K562 (cell line): ENCODE measurements around the gene PPP2R5A. TPM values are rescaled to one million over a fixed set of nuclear protein-coding genes. Genes with fewer than 3 reads are reported as not detected.

Experiments used
- BHLHE40 ChIP-seq: IDR thresholded peaks from 2 replicates; pipeline ENCODE4 v1.6.1; 2011; ENCODE audit warnings: low read length, improper control_type of control experiment
- CBFB ChIP-seq: sonication (generic); formaldehyde crosslinking; IDR thresholded peaks from 2 replicates; pipeline ENCODE4 v1.4.0; 2020; ENCODE audit warnings: mild to moderate bottlenecking, missing genetic modification reagents
- ESRRB ChIP-seq: fragments of 250-450 bp; sonication (Bioruptor Pico); IDR thresholded peaks from 2 replicates; pipeline ENCODE4 v1.5.0; 2020; ENCODE audit warnings: mild to moderate bottlenecking, moderate library complexity, borderline replicate concordance
- EZH2 ChIP-seq: IDR thresholded peaks from 2 replicates; pipeline ENCODE4 v1.6.1; 2012; ENCODE audit warnings: low read depth, mild to moderate bottlenecking, inconsistent platforms, low read length, borderline replicate concordance
- FOXP1 ChIP-seq: sonication (generic); formaldehyde crosslinking; IDR thresholded peaks from 2 replicates; pipeline ENCODE4 v1.8.0; 2022; ENCODE audit warnings: mild to moderate bottlenecking, missing genetic modification reagents
- GATAD2A ChIP-seq: fragments of 450-650 bp; IDR thresholded peaks from 2 replicates; pipeline ENCODE4 v1.6.1; 2017
- PHF8 ChIP-seq: fragments of 200-600 bp; sonication (generic); IDR thresholded peaks from 2 replicates; pipeline ENCODE4 v1.6.1; 2012; ENCODE audit warnings: mixed run types, mild to moderate bottlenecking, inconsistent platforms, low read length, moderate library complexity, borderline replicate concordance
- PTTG1 ChIP-seq: fragments of 450-650 bp; IDR thresholded peaks from 2 replicates; pipeline ENCODE4 v1.6.1; 2016; ENCODE audit warnings: low read depth, mild to moderate bottlenecking, missing genetic modification characterization, missing compliant biosample characterization
- RBFOX2 ChIP-seq: fragments of 200-400 bp; formaldehyde crosslinking; IDR thresholded peaks from 2 replicates; pipeline ENCODE4 v1.6.1; 2017; ENCODE audit warnings: low read depth, mild to moderate bottlenecking, low read length, moderate library complexity
- SAFB2 ChIP-seq: fragments of 200-400 bp; formaldehyde crosslinking; IDR thresholded peaks from 2 replicates; pipeline ENCODE4 v1.6.1; 2018; ENCODE audit warnings: borderline replicate concordance, low read length, low read depth, moderate library complexity; ENCODE audit not compliant: severe bottlenecking
- SMARCB1 ChIP-seq: IDR thresholded peaks from 2 replicates; pipeline ENCODE4 v1.6.1; 2011; ENCODE audit warnings: improper control_type of control experiment, low read depth; ENCODE audit not compliant: insufficient read length
- SMARCC2 ChIP-seq: fragments of 450-650 bp; IDR thresholded peaks from 2 replicates; pipeline ENCODE4 v1.6.1; 2017; ENCODE audit warnings: antibody characterized with exemption, moderate library complexity, mild to moderate bottlenecking, low read depth
- TBP ChIP-seq: optimal IDR thresholded peaks from 2 replicates; pipeline ENCODE3; 2011; ENCODE audit warnings: low read depth, low read length, improper control_type of control experiment
- ZBTB8A ChIP-seq: fragments of 450-650 bp; IDR thresholded peaks from 2 replicates; pipeline ENCODE4 v1.6.1; 2018; ENCODE audit warnings: mild to moderate bottlenecking, moderate library complexity; ENCODE audit not compliant: partially characterized antibody
- ZFP30 ChIP-seq: fragments of 250-450 bp; sonication (Bioruptor Pico); IDR thresholded peaks from 2 replicates; pipeline ENCODE4 v1.8.0; 2022; ENCODE audit warnings: moderate library complexity, mild to moderate bottlenecking, inconsistent platforms, borderline replicate concordance
- ZFPM2 ChIP-seq: fragments of 250-450 bp; sonication (Bioruptor Pico); IDR thresholded peaks from 2 replicates; pipeline ENCODE4 v1.5.1; 2022; ENCODE audit warnings: mild to moderate bottlenecking
- ZKSCAN3 ChIP-seq: fragments of 250-450 bp; sonication (Bioruptor Pico); IDR thresholded peaks from 2 replicates; pipeline ENCODE4 v1.4.0; 2020
- ZNF282 ChIP-seq: sonication (generic); formaldehyde crosslinking; IDR thresholded peaks from 2 replicates; pipeline ENCODE4 v1.8.1; 2023; ENCODE audit warnings: missing genetic modification reagents
- ZNF592 ChIP-seq: fragments of 450-650 bp; IDR thresholded peaks from 2 replicates; pipeline ENCODE4 v1.6.1; 2017; ENCODE audit warnings: antibody characterized with exemption, mild to moderate bottlenecking
- polyA plus RNA-seq, 8 experiments: library from polyadenylated mRNA; depleted of rRNA in 4 of 8; stranded (reverse) in 5 of 8; unstranded in 3 of 8; fragments of >200 nt; fragmentation: Nextera tagmentation in 2 of 8; fragmentation: Illumina TruSeq in 1 of 8; extraction: Ambion mirVana in 2 of 8; extraction: Trizol in 1 of 8; gene quantifications; 2 replicates each; pipeline versions ENCODE4 v1.2.1 to v1.2.3, GENCODE V29; 2011 to 2014; ENCODE audit warnings: inconsistent platforms in 1 of 8, missing spikeins in 1 of 8
- total RNA-seq, 7 experiments: library from RNA; depleted of rRNA in 6 of 7; stranded (reverse); fragments of >200 nt in 6 of 7; fragmentation: Illumina TruSeq in 2 of 7; extraction: Trizol in 2 of 7; gene quantifications; 2 replicates each; pipeline versions ENCODE4 v1.2.1 to v1.2.3, GENCODE V29; 2011 to 2021; ENCODE audit warnings: low replicate concordance in 1 of 7
- TF ChIP-seq, protein P1 (sequence below): fragments of 450-650 bp; IDR thresholded peaks from 2 replicates; pipeline ENCODE4 v1.6.1; 2018; ENCODE audit not compliant: partially characterized antibody
- TF ChIP-seq, protein P2 (sequence below): fragments of 450-650 bp; IDR thresholded peaks from 2 replicates; pipeline ENCODE4 v1.6.1; 2018; ENCODE audit warnings: mild to moderate bottlenecking, low read depth; ENCODE audit not compliant: partially characterized antibody

Gene PPP2R5A
- total and polyA plus RNA-seq, 9 of the 15 experiments (the other 6 are each of a cell fraction or from before 2014, with no cell fraction given): 26.9 to 106 (median 64.3) TPM

- TF ChIP-seq, protein P1, sequence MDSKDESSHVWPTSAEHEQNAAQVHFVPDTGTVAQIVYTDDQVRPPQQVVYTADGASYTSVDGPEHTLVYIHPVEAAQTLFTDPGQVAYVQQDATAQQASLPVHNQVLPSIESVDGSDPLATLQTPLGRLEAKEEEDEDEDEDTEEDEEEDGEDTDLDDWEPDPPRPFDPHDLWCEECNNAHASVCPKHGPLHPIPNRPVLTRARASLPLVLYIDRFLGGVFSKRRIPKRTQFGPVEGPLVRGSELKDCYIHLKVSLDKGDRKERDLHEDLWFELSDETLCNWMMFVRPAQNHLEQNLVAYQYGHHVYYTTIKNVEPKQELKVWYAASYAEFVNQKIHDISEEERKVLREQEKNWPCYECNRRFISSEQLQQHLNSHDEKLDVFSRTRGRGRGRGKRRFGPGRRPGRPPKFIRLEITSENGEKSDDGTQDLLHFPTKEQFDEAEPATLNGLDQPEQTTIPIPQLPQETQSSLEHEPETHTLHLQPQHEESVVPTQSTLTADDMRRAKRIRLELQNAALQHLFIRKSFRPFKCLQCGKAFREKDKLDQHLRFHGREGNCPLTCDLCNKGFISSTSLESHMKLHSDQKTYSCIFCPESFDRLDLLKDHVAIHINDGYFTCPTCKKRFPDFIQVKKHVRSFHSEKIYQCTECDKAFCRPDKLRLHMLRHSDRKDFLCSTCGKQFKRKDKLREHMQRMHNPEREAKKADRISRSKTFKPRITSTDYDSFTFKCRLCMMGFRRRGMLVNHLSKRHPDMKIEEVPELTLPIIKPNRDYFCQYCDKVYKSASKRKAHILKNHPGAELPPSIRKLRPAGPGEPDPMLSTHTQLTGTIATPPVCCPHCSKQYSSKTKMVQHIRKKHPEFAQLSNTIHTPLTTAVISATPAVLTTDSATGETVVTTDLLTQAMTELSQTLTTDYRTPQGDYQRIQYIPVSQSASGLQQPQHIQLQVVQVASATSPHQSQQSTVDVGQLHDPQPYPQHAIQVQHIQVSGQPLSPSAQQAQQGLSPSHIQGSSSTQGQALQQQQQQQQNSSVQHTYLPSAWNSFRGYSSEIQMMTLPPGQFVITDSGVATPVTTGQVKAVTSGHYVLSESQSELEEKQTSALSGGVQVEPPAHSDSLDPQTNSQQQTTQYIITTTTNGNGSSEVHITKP: peak; percentile 80
- TF ChIP-seq TBP (no peak), ZNF592 (no peak; the same call in 1 of the 2 replicates), SMARCC2 (no peak), ZNF282 (CRISPR knock-in tag) (no peak), ESRRB (CRISPR knock-in tag) (0 out of 2 replicates have a peak, but pooled peaks have one; percentile 14), CBFB (CRISPR knock-in tag) (peak; percentile 94; the same call in 1 of the 2 replicates), FOXP1 (CRISPR knock-in tag) (0 out of 2 replicates have a peak, but pooled peaks have one; percentile 79), SAFB2 (no peak), PHF8 (peak; percentile 49; the same call in 1 of the 2 replicates), EZH2 (no peak), PTTG1 (tag) (no peak), ZFPM2 (CRISPR knock-in tag) (no peak), GATAD2A (no peak), RBFOX2 (no peak), ZKSCAN3 (CRISPR knock-in tag) (no peak), BHLHE40 (no peak), ZFP30 (CRISPR knock-in tag) (no peak), ZBTB8A (no peak), SMARCB1 (peak; percentile 39)
- TF ChIP-seq, protein P2, sequence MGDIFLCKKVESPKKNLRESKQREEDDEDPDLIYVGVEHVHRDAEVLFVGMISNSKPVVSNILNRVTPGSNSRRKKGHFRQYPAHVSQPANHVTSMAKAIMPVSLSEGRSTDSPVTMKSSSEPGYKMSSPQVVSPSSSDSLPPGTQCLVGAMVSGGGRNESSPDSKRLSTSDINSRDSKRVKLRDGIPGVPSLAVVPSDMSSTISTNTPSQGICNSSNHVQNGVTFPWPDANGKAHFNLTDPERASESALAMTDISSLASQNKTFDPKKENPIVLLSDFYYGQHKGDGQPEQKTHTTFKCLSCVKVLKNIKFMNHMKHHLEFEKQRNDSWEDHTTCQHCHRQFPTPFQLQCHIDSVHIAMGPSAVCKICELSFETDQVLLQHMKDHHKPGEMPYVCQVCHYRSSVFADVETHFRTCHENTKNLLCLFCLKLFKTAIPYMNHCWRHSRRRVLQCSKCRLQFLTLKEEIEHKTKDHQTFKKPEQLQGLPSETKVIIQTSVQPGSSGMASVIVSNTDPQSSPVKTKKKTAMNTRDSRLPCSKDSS: no peak
Observed at GRCh38 chr1:212284332-212284743, 872 bp upstream of the PPP2R5A start (continued).
